H1 (cell line): ENCODE results near the gene PPP1R14C.

Experiments used
- CEBPB ChIP-seq: IDR thresholded peaks from 2 replicates; pipeline ENCODE4 v1.6.1; 2012; ENCODE audit warnings: low read depth, low read length
- GABPA ChIP-seq: IDR thresholded peaks from 2 replicates; pipeline ENCODE4 v1.6.1; 2011; ENCODE audit warnings: mild to moderate bottlenecking, low read length, moderate library complexity, borderline replicate concordance; ENCODE audit not compliant: insufficient read depth
- POLR2A ChIP-seq, 2 experiments: IDR thresholded peaks; 1 replicate in 1 of 2; 2 replicates in 1 of 2; pipeline ENCODE4 v1.6.1; 2011; ENCODE audit warnings: low read depth in 2 of 2, low read length in 2 of 2, mild to moderate bottlenecking in 2 of 2; ENCODE audit errors: control extremely low read depth in 1 of 2
- POU5F1 ChIP-seq: IDR thresholded peaks from 2 replicates; pipeline ENCODE4 v1.6.1; 2011; ENCODE audit warnings: low read depth, mild to moderate bottlenecking, low read length, moderate library complexity
- SIN3A ChIP-seq, 2 experiments: IDR thresholded peaks in 1 of 2; conservative IDR thresholded peaks in 1 of 2; 2 replicates each; pipeline ENCODE4 v1.6.1; 2011 to 2012; ENCODE audit warnings: low read length in 2 of 2, improper control_type of control experiment in 1 of 2, low read depth in 1 of 2, mild to moderate bottlenecking in 1 of 2
- TF ChIP-seq, protein P1 (sequence below), 3 experiments: IDR thresholded peaks; 1 replicate in 2 of 3; 2 replicates in 1 of 3; pipeline versions ENCODE4 v1.5.1 to v1.6.1; 2011; ENCODE audit warnings: low read length in 3 of 3, mild to moderate bottlenecking in 3 of 3, inconsistent platforms in 2 of 3, low read depth in 1 of 3, moderate library complexity in 1 of 3; ENCODE audit not compliant: insufficient read depth in 1 of 3; ENCODE audit errors: control extremely low read depth in 1 of 3

DNA sequence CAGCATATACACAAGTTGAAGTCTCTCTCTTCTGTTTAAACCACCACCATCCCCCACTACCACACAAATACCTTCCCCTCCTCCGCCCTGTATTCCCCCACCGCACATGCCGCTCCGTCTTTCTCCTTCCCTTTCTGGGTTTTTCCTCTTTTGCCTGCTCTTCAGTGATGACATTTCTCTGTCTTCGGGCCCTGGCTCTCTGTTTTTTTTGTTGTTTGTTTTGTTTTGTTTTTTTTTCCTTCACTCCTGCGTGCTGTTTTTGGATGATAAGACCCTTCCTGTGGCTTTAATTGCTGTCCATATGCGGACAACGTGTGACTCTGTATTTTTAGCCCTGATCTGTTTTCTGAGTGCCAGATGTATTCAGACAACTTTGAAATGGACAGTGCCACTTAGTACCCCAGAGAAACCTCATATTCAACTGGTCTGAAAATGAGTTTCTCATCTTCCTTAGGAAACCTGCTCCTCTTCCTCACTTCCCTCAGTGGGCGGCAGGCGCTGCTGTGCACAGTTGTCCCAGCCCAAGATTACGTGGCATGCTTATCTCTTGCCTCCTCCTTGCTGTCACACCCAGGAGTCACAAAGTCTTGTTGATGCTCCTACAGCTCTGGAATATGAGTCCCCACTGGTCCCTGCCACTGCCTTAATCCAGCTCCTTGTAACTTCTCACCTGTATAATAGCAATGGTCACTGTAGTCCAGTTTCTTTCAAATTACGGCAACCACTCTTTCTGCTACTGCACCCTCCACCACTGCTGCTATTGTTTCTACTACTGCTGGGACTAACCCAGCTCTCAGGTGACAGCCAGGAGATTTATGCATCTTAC is 8.2 kb downstream of the PPP1R14C start:
- TF ChIP-seq, protein P1, sequence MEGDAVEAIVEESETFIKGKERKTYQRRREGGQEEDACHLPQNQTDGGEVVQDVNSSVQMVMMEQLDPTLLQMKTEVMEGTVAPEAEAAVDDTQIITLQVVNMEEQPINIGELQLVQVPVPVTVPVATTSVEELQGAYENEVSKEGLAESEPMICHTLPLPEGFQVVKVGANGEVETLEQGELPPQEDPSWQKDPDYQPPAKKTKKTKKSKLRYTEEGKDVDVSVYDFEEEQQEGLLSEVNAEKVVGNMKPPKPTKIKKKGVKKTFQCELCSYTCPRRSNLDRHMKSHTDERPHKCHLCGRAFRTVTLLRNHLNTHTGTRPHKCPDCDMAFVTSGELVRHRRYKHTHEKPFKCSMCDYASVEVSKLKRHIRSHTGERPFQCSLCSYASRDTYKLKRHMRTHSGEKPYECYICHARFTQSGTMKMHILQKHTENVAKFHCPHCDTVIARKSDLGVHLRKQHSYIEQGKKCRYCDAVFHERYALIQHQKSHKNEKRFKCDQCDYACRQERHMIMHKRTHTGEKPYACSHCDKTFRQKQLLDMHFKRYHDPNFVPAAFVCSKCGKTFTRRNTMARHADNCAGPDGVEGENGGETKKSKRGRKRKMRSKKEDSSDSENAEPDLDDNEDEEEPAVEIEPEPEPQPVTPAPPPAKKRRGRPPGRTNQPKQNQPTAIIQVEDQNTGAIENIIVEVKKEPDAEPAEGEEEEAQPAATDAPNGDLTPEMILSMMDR (IDR thresholded peaks at IDR 0.05; ENCODE audit: control extremely low read depth in 1 of 3, insufficient read depth in 1 of 3, low read depth in 1 of 3, low read length in 3 of 3): no peak
- TF ChIP-seq POU5F1 (no peak), POLR2A (IDR thresholded peaks at IDR 0.05; ENCODE audit: control extremely low read depth in 1 of 2, low read depth in 2 of 2, low read length in 2 of 2) (no peak), CEBPB (no peak), SIN3A (conservative IDR thresholded peaks at IDR 0.05 in 1 of 2, IDR thresholded peaks at IDR 0.05 in 1 of 2; ENCODE audit: low read depth in 1 of 2, low read length in 2 of 2) (no peak), GABPA (no peak)
